T-helper 2 cell treated with Interferon-gamma antibody and Interleukin-4, amounts not matched to agents 100 ng/mL and 5 ng/mL, for 36 hours (primary cell): ENCODE results near the gene C16orf92. TPM values are rescaled to one million over a fixed set of nuclear protein-coding genes. Genes with fewer than 3 reads are reported as not detected.
"Not testable (repeated sequence)": the region's sequence is repeated elsewhere in the genome, so short reads cannot be mapped to it uniquely, and the experiment has no call there.

Experiments used
- intact Hi-C: fragments of 100-400 bp; cut with micrococcal nuclease; formaldehyde crosslinking; loops from one replicate; pipeline ENCODE4 v1.15.1; 2023
- total RNA-seq: library from RNA; stranded (reverse); gene quantifications from 2 replicates; pipeline ENCODE4 v1.2.3, GENCODE V29; 2022

C16orf92 gene
- total RNA-seq, 1 donor from 2014 or later = not detected

- intact Hi-C loops = no loop called here
Measured at GRCh38 chr16:30003670-30004423, 19.2 kb upstream of the C16orf92 start.

GRCh38 chr16:30004424-30004776 lies 18.6 kb upstream of the C16orf92 start:
- intact Hi-C loops = no loop called here

GRCh38 chr16:30004811-30005242 lies 18.2 kb upstream of the C16orf92 start:
- intact Hi-C loops = no loop called here

DNA sequence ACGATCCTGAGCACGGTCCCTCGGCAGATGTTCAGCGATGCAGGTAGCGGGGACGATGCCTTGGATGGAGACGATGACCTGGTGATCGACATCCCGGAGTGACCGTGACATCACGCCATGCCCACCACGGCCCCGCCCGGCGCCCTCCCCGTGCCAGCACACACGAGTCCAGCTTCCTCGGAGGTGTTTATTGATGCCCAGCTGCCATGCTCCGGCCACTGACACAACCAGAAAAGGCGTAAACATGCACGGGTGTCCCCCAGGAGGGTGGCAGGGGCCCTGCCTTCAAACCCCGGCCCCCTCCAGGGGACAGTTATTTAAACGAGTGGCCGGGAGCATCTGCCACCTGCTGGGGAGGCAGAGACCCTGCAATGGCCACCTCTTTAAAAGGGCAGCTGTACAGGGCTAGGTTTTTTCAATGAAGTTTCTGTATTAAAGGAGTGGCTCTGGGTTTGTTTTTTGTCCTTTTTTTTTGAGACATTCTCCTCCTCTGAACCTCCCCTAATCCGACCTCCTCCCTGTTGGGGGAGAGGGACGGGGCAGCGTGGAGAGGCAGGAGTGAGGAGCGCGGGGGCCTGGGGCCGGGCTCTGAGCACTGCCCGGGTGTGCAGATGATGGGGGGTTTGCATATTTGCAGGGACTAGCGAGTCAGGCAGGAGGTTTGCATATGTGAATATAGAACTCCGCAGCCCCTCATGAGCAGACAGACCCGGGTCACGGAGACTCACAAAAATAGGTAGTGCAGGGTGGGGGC lies 17.5 kb upstream of the C16orf92 start:
- intact Hi-C loops = no loop called here

- intact Hi-C loops = no loop called here
Measured at GRCh38 chr16:30006095-30006473, 16.9 kb upstream of the C16orf92 start.

DNA sequence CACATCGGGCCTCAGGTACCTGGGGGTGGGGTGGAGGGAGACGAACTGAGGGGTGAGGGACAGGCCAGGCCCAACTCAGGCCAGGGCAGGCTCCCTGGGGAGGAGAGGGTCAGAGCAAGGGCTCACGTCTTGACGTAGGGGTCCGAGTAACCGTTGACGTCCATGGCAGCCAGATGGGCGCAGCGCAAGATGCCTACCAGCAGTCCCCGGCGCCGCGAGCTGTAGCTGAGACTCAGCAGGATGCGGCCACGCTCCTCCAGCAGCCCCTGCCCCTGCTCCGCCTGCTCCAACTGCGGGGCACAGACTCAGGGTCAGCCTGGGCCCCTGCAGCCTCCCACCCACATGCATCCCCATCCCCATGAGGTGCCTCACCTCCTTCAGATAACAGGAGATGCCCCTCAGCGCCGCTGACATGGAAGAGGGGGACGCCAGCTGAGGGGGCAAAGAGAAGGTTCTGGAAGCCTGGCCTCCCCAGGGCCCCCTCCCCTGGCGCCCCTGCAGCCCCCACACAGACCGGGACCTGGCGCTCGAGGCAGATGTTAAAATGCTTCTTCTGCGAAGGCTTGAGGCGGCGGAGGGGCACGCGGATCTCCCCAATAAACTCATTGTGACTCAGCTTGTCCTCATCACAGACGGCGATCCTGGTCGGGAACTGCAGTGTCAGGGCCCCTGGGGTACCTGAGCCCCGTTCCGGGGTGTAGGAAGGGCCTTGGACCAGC lies 16.2 kb upstream of the C16orf92 start:
- intact Hi-C loops = no loop called here

DNA sequence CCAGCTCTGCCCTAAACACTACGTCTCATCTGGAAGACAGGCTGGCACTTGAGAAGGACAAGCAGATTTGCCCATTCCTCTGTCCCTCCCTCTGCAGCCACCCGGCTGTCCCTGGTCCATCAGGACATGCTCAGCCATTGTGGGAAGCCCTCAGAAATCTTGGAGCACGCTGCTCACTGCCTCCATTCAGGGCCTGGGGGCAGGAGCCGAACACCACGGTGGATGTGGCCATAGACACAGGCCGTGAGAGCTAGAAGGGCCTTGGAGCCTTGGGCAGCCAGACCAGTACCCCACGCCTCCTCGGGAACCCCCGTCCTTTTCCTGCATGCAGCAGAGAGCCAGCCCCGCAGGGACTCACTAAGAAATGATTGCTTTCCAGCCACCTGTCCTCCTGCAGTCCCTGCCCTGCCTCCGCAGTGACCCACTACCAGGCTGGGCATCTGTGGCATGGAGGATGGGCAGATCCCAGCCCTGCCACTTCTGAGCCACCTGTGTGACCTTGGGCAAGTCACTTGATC lies 15.6 kb upstream of the C16orf92 start:
- intact Hi-C loops = no loop called here

GRCh38 chr16:30009085-30009862 lies 13.7 kb upstream of the C16orf92 start:
- intact Hi-C loops = no loop called here

GRCh38 chr16:30009990-30010843 lies 12.8 kb upstream of the C16orf92 start:
- intact Hi-C loops = no loop called here

DNA sequence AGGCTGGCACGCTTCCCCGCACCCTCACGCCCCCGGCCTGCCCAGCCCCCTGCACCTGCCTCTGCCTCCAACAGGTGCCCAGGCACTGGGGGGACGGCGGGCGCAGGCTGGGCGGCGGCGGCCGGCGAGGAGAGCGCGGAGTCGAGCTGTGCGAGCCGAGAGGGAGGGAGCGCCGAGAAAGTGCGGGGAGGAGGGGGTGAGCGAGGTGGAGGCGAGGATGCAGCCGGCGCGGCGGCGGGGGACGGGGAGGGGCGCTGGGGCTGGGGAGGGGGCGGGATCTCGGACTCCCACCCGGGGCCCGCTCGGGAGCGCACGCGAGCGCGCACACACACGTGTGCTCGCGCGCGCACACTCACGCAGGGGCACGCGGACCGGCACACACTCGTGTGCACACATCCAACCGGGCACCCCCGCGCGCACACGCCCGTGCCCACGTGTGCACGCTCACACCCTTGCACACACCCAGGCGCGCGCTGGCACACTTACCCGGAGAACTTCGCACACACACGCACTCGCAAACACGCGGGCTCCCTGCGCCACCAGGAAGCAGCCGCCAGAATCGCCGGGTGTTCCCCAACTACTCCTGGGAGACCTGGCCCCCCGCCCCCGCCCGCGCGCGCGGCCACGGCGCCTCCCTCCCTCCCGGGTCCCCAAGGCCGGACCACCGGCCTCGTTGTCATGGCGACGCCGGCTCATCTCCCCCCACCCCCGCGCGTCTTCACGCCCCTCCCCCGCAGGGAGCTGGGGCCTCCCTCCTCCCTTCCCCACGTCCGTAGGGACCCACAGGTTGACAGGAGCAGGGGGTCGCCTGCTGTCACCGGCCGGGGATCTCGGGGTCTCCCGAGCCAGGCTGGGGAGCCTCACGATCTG lies 11.9 kb upstream of the C16orf92 start, which contains the start of gene DOC2A:
TSS of gene DOC2A (minus strand) at position 184 of the 870 bp plus-strand sequence. CDS start 805 bp downstream, outside the sequence.
- intact Hi-C loops = no loop called here

DNA sequence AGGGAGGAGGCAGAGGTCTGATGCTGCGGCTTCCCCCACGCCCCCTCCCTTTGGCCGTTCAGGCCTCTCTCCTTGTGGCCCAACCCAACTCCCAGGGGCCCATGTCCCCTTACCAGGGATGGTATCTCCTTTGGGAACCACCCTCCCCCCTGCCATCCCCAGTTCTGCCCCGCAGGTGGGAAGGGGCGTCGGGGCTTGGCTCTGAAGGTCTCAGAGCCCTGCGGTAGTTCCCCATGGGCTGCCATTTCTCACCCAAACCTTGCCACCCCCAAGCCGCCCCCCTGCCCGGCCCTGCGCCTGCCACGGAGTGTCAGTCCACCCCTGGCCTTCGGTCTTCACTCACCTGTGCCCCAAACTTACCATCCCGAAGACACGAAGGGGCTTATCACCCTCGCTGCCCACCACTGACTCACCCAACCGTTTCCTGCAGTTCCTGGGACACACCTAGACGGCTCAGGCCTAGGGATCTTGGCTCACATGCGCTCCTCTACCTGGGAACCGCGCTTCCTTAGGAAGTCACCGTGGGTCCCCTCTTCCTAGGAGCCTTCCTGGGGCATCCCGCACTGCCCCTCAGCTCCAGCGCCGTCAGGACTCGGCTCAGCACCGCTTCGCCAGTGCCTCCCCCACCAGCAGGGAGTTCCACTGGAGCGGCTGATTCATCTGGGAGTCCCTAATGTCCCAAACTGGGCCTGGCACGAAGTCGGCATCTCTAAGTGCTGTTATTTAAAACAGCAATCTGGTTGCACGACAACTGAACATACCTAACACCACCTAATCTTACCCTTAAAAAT lies 11.1 kb upstream of the C16orf92 start:
- intact Hi-C loops = no loop called here

- intact Hi-C loops = not testable (repeated sequence)
Measured at GRCh38 chr16:30012598-30012997, 10.4 kb upstream of the C16orf92 start.

GRCh38 chr16:30015450-30015849 lies 7.5 kb upstream of the C16orf92 start:
- intact Hi-C loops = not testable (repeated sequence)

DNA sequence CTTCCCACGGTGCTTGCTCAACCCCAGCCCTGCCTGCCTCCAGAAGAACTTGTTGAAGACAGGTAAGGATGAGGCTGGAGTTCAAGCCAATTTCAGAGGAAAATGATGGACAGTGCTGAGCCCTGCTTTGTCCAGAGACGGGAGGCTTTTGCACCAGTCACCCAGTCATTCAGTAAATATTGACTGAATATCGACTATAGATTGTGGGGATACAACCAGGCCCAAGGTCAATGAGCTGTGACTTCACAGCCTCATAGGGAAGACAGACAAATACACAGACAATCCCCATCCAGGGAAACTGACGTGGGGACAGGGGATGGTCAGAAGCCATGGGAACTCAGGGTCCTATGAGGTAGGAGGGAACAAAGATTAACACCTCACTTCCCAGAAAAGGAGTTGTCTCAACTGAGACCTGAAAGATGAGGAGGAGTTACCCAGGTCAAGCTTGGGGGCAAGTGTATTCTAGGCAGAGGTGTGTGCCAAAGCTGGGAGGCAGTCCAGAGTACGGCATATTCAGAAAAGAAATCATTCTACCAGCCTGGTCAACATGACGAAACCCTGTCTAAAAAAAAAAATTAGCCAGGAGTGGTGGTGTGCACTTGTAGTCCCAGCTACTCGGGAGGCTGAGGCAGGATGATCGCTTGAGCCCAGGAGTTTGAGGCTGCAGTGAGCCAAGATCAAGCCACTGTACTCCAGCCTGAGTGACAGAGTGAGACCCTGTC lies 6.3 kb upstream of the C16orf92 start:
- intact Hi-C loops = no loop called here

- intact Hi-C loops = no loop called here
Measured at GRCh38 chr16:30017277-30017656, 5.7 kb upstream of the C16orf92 start.

DNA sequence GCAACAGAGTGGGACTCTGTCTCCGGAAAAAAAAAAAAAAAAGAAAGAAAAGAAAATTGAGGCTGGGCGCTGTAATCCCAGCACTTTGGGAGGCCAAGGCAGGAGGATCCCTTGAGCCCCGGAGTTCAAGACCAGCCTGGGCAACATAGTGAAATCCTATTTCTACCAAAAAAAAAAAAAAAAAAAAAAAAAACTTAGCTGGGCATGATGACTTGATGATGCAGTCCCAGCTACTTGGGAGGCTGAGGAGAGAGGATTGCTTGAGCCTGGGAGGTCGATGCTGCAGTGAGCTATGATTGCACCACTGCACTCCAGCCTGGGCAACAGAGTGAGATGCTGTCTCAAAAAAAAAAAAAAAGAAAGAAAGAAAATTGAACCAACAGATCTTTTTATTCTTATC lies 5.1 kb upstream of the C16orf92 start:
- intact Hi-C loops = not testable (repeated sequence)

GRCh38 chr16:30018731-30019158 lies 4.3 kb upstream of the C16orf92 start:
- intact Hi-C loops = no loop called here

DNA sequence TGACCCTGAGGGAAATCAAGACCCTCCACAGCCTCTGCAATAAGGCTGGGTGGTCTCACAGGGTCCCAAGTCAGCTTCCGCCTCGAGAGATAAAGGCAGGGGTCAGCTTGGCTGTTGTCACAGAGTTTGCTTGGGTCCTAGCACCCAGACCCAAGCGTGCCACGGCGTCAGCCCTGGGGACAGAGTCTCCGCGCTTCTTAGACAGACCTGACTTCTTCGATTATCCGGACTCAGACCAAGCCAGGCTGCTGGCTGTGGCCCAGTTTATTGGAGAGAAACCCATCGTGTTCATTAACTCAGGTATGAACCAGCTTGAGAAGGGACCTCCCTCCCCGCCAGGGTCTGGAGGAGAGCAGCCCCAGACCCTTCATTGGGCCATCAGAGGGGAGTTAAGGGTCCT lies 588 bp downstream of the C16orf92 start:
- intact Hi-C loops = no loop called here
